ENCODE data around the gene CUX1. TPM values are rescaled to one million over a fixed set of nuclear protein-coding genes. Genes with fewer than 3 reads are reported as not detected.

The CUX1 gene
- total RNA-seq, 1 donor from 2014 or later, result 101 TPM

DNA sequence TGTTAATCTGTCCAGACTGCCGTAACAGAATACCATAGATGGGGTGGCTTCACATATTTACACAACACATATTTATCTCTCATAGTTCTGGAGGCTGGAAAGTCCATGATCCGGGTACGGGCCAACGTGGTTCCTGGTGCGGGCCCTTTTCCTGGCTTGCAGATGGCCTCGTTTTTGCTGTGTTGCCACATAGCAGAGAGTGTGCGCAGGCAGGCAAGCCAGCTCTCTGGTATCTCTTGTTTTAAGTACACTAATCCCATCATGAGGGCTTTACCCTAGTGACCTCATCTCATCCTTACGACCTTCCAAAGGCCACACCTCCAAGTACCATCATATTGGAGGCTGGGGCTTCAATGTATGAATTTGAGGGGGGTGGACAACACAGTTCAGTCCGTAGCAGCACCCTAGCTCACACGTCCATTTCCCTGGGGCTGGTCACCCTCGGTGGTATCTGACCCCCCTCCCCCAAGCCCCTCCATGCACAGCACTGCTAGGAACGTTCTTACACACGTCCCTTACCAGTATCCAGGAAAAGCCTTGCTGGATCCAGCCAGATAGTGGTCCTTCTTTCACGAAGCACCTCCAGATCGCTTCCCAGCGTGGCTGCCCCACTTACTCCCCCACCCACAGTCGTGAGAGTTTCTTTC is 21.5 kb downstream of the CUX1 start:
- no peak for DNase-seq (ENCODE audit: low spot score in 2 of 2)
- H3K27ac ChIP-seq, result no peak overlapping the region
- H3K4me3 ChIP-seq, result no peak overlapping the region
- intact Hi-C loops (cut with DNase I), result no loop called here
- H3K4me1 ChIP-seq, result no peaks in the 10 kb centered on the region
- H3K36me3 ChIP-seq, result no peaks in the 10 kb centered on the region
- no peaks in the 10 kb centered on the region for H3K27me3 ChIP-seq
- no peaks in the 10 kb centered on the region for H3K9me3 ChIP-seq
- TF ChIP-seq CTCF (IDR thresholded peaks at IDR 0.05), result no peak

GRCh38 chr7:101841328-101841727 is 23.9 kb downstream of the CUX1 start:
- Histone ChIP-seq H3K27ac (no peak overlapping the region), H3K9me3 (no peaks in the 10 kb centered on the region), H3K4me1 (no peaks in the 10 kb centered on the region), H3K36me3 (no peaks in the 10 kb centered on the region), H3K27me3 (no peaks in the 10 kb centered on the region), H3K4me3 (no peak overlapping the region)
- no peak for DNase-seq (ENCODE audit: low spot score in 2 of 2)
- intact Hi-C loops (cut with DNase I), result no loop called here
- no peak for TF ChIP-seq CTCF (IDR thresholded peaks at IDR 0.05)

GRCh38 chr7:101843293-101844271 is 26.2 kb downstream of the CUX1 start:
- TF ChIP-seq CTCF (IDR thresholded peaks at IDR 0.05), result no peak
- no peak for DNase-seq (ENCODE audit: low spot score in 2 of 2)
- intact Hi-C loops (cut with DNase I), result no loop called here
- Histone ChIP-seq H3K4me3 (no peak overlapping the region), H3K9me3 (no peaks in the 10 kb centered on the region), H3K27me3 (no peaks in the 10 kb centered on the region), H3K4me1 (peaks cover 0 to 10% of the 10 kb centered on the region in 2 donors), H3K27ac (no peak overlapping the region), H3K36me3 (no peaks in the 10 kb centered on the region)

GRCh38 chr7:101845974-101846373 is 28.5 kb downstream of the CUX1 start:
- peaks cover 0 to 10% of the 10 kb centered on the region in 2 donors for H3K4me1 ChIP-seq
- H3K4me3 ChIP-seq, result no peak overlapping the region
- no peak for DNase-seq (ENCODE audit: low spot score in 2 of 2)
- no peaks in the 10 kb centered on the region for H3K36me3 ChIP-seq
- no peak for TF ChIP-seq CTCF (IDR thresholded peaks at IDR 0.05)
- H3K27me3 ChIP-seq, result no peaks in the 10 kb centered on the region
- intact Hi-C loops (cut with DNase I), result no loop called here
- no peak overlapping the region for H3K27ac ChIP-seq
- no peaks in the 10 kb centered on the region for H3K9me3 ChIP-seq

- no peaks in the 10 kb centered on the region for H3K27me3 ChIP-seq
- H3K27ac ChIP-seq, result no peak overlapping the region
- no peaks in the 10 kb centered on the region for H3K9me3 ChIP-seq
- intact Hi-C loops (cut with DNase I), result no loop called here
- H3K4me1 ChIP-seq, result peaks cover 0 to 10% of the 10 kb centered on the region in 2 donors
- no peak for TF ChIP-seq CTCF (IDR thresholded peaks at IDR 0.05)
- H3K4me3 ChIP-seq, result no peak overlapping the region
- H3K36me3 ChIP-seq, result no peaks in the 10 kb centered on the region
- DNase-seq (ENCODE audit: low spot score in 2 of 2), result no peak
Measured at GRCh38 chr7:101846800-101847538, 29.5 kb downstream of the CUX1 start.
